NT2/D1 (cell line): Measurements from ENCODE around the gene TEAD3.
A peak's percentile ranks its signal among the peaks of the same experiment; 100 is the strongest.

Source experiments
- DNase-seq: peaks from one replicate; pipeline ENCODE4 v3.0.0-alpha.2; 2011; ENCODE audit warnings: low read depth, low spot score
- H3K27me3 ChIP-seq: 2 replicates; pipeline ENCODE4 v1.6.0; 2011; ENCODE audit warnings: mild to moderate bottlenecking; ENCODE audit not compliant: insufficient read length, insufficient read depth
- H3K36me3 ChIP-seq: 2 replicates; pipeline ENCODE4 v1.6.1; 2011; ENCODE audit warnings: mild to moderate bottlenecking, low read length, mixed read lengths; ENCODE audit not compliant: insufficient read depth, insufficient read length
- H3K4me1 ChIP-seq: 2 replicates; pipeline ENCODE4 v1.5.1; 2011; ENCODE audit not compliant: insufficient read depth, insufficient read length
- H3K4me3 ChIP-seq: 2 replicates; pipeline ENCODE4 v1.5.1; 2011; ENCODE audit warnings: low read depth; ENCODE audit not compliant: insufficient read length
- H3K9ac ChIP-seq: 2 replicates; pipeline ENCODE4 v1.6.0; 2011; ENCODE audit warnings: low read depth; ENCODE audit not compliant: insufficient read length
- H3K9me3 ChIP-seq: 2 replicates; pipeline ENCODE4 v1.5.1; 2011; ENCODE audit warnings: mild to moderate bottlenecking, low read length; ENCODE audit not compliant: insufficient read depth
- SUZ12 ChIP-seq: IDR thresholded peaks from 2 replicates; pipeline ENCODE4 v1.6.1; 2011; ENCODE audit not compliant: insufficient read length, insufficient read depth; ENCODE audit errors: extremely low read depth
- YY1 ChIP-seq: IDR thresholded peaks from 2 replicates; pipeline ENCODE4 v1.6.1; 2011; ENCODE audit not compliant: insufficient read length, insufficient read depth
- ZNF274 ChIP-seq: IDR thresholded peaks from 2 replicates; pipeline ENCODE4 v1.6.1; 2011; ENCODE audit warnings: mild to moderate bottlenecking, low read depth, low read length

The TEAD3 gene

GRCh38 chr6:35490821-35491557 is 5.9 kb downstream of the TEAD3 start:
- no peaks in the 10 kb centered on the region for H3K27me3 ChIP-seq
- DNase-seq = no peak
- H3K36me3 ChIP-seq = peaks cover 17% of the 10 kb centered on the region
- TF ChIP-seq ZNF274 = no peak
- no peak for TF ChIP-seq YY1
- no peak for TF ChIP-seq SUZ12
- H3K4me3 ChIP-seq = no peak overlapping the region
- no peaks in the 10 kb centered on the region for H3K9me3 ChIP-seq
- H3K9ac ChIP-seq = peak overlapping the region; percentile 79
- peaks cover 43% of the 10 kb centered on the region for H3K4me1 ChIP-seq

GRCh38 chr6:35489995-35490791 is 6.7 kb downstream of the TEAD3 start:
- Histone ChIP-seq H3K4me3 (peak overlapping the region; percentile 46), H3K9me3 (no peaks in the 10 kb centered on the region), H3K9ac (peak overlapping the region; percentile 79), H3K36me3 (peaks cover 18% of the 10 kb centered on the region), H3K27me3 (no peaks in the 10 kb centered on the region), H3K4me1 (peaks cover 51% of the 10 kb centered on the region)
- DNase-seq = peak; percentile 58
- TF ChIP-seq SUZ12 (no peak), ZNF274 (no peak), YY1 (no peak)

- TF ChIP-seq SUZ12 (no peak), YY1 (no peak), ZNF274 (no peak)
- no peak for DNase-seq
- peaks cover 50% of the 10 kb centered on the region for H3K4me1 ChIP-seq
Observed at GRCh38 chr6:35489066-35489465, 7.8 kb downstream of the TEAD3 start.

GRCh38 chr6:35488517-35488862 is 8.4 kb downstream of the TEAD3 start:
- no peak overlapping the region for H3K9ac ChIP-seq
- H3K4me3 ChIP-seq = no peak overlapping the region
- H3K27me3 ChIP-seq = no peaks in the 10 kb centered on the region
- no peaks in the 10 kb centered on the region for H3K9me3 ChIP-seq
- TF ChIP-seq YY1 (no peak), SUZ12 (no peak), ZNF274 (no peak)
- H3K4me1 ChIP-seq = peaks cover 47% of the 10 kb centered on the region
- H3K36me3 ChIP-seq = peaks cover 30% of the 10 kb centered on the region
- no peak for DNase-seq

More at GRCh38 chr6:35489066-35489465, 7.8 kb downstream of the TEAD3 start:
- peaks cover 27% of the 10 kb centered on the region for H3K36me3 ChIP-seq
- H3K4me3 ChIP-seq = no peak overlapping the region
- H3K9me3 ChIP-seq = no peaks in the 10 kb centered on the region
- no peak overlapping the region for H3K9ac ChIP-seq
- no peaks in the 10 kb centered on the region for H3K27me3 ChIP-seq

- no peak for DNase-seq
- peaks cover 41% of the 10 kb centered on the region for H3K4me1 ChIP-seq
- H3K36me3 ChIP-seq = peaks cover 31% of the 10 kb centered on the region
- TF ChIP-seq YY1 = no peak
- TF ChIP-seq SUZ12 = no peak
- TF ChIP-seq ZNF274 = no peak
- no peaks in the 10 kb centered on the region for H3K27me3 ChIP-seq
- no peaks in the 10 kb centered on the region for H3K9me3 ChIP-seq
- H3K4me3 ChIP-seq = no peak overlapping the region
- no peak overlapping the region for H3K9ac ChIP-seq
Observed at GRCh38 chr6:35487658-35488516, 9.0 kb downstream of the TEAD3 start.

GRCh38 chr6:35486005-35486925 is 10.6 kb downstream of the TEAD3 start:
- DNase-seq = no peak
- Histone ChIP-seq H3K4me3 (no peak overlapping the region), H3K9me3 (no peaks in the 10 kb centered on the region), H3K36me3 (peaks cover 39% of the 10 kb centered on the region), H3K4me1 (peaks cover 32% of the 10 kb centered on the region), H3K27me3 (no peaks in the 10 kb centered on the region), H3K9ac (peak overlapping the region; percentile 80)
- TF ChIP-seq SUZ12 = no peak
- no peak for TF ChIP-seq ZNF274
- TF ChIP-seq YY1 = no peak
